PFSK-1 (cell line): Measurements from ENCODE around the gene ANK2.

Source experiments
- REST ChIP-seq, 2 experiments: IDR thresholded peaks; 2 replicates each; pipeline versions ENCODE4 v1.6.1 to v1.8.0; 2011 to 2012; ENCODE audit warnings: low read depth in 2 of 2, low read length in 2 of 2, control low read depth in 1 of 2, inconsistent platforms in 1 of 2, mild to moderate bottlenecking in 1 of 2, moderate library complexity in 1 of 2; ENCODE audit not compliant: insufficient read depth in 1 of 2
- SIN3A ChIP-seq: IDR thresholded peaks from 2 replicates; pipeline ENCODE4 v1.6.1; 2012; ENCODE audit warnings: mild to moderate bottlenecking, low read length, moderate library complexity, borderline replicate concordance; ENCODE audit not compliant: insufficient read depth

- no peak for TF ChIP-seq REST (IDR thresholded peaks at IDR 0.05; ENCODE audit: insufficient read depth in 1 of 2, low read depth in 2 of 2, low read length in 2 of 2)
- no peak for TF ChIP-seq SIN3A
Measured at GRCh38 chr4:113078066-113078465, 28.6 kb downstream of the ANK2 start.
